HG03469 (cell line): ENCODE data around the gene THOC7.

Source experiments
- ATAC-seq: cut with Tn5 transposase; IDR thresholded peaks from one replicate; pipeline ENCODE4 v1.9.1; 2021; ENCODE audit warnings: mild to moderate bottlenecking, moderate library complexity, moderate number of reproducible peaks; ENCODE audit not compliant: unreplicated experiment

The THOC7 gene

DNA sequence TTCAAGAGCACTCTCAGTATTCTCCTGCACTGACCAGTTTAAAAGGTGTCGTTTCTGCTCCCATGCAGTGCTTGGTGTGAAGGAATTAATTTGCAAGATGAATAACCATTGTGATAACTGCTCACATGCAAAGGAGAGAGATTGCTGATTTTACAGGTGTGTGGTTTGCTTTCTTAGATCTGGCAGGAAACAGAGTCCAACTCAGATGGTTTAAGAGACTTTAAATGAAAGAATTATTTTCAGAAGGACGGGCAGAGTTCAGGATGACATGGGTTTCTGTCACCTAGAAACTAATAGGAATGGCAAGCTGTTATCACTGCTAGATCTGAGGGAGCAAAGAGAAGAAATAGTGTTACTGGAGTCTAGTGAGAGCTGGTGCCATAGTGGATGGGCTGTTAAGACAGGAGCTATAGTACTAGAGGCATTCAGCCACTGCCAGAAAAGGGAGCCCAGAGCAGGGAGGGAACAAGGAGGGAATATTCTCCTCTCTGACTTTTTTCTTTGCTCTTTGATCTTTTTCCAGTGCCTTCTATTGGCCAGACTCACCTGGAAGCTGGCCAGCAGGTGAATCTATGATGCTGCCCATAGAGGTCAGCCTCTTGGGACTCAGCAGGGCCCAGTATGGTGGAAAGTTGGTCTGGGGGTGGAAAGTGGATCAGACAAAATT, 14.9 kb upstream of the THOC7 start:
- ATAC-seq = no peak

DNA sequence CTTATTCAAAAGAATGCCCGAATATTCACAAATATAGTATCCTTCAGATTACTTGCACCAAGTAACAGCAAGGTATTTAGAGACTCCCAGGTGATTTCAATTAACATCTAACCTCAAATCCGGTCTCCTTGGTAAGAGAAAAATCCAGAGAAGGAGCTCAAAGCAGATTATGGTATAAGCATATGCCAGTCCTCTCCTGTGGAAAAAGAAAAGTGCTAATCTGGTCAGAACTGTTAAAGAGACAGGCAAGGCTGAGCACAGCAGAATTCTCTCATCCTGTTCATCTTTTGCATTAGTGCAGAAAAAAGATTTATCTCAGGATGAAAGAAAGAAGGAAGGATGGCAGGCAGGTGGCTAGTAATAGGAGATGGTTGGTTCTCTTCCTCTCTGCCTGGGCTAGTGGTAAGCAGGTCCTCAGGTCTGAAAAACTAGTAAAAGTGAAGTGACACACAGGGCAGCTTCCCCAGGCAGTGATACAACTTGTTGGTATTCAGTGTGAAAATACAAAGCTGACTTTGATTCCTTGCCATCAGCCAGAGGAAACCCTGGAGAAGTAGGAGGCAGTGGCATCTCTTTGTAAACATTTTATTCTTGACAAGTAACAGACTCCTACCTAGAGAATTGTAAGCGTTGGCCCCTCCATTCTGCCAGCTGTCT, 14.3 kb upstream of the THOC7 start:
- no peak for ATAC-seq

DNA sequence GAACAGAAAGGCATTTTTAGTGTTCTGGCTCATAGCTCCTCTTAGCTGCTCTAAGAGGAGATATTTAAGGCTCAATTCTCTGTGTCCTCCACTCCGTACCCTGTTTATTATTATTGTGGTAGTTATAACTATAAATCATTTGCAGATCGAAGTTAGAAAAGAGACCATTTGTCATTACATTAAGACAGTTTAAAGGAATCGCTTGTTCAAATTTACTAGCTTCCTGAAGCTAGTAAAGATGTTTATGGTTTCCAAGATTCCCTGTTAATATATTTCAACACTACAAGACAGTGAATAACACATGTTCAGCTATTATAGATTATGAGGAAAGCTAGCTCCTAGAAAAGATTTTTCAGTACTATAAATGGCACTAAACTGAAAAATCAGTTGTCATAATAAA, 12.7 kb upstream of the THOC7 start:
- ATAC-seq = no peak

DNA sequence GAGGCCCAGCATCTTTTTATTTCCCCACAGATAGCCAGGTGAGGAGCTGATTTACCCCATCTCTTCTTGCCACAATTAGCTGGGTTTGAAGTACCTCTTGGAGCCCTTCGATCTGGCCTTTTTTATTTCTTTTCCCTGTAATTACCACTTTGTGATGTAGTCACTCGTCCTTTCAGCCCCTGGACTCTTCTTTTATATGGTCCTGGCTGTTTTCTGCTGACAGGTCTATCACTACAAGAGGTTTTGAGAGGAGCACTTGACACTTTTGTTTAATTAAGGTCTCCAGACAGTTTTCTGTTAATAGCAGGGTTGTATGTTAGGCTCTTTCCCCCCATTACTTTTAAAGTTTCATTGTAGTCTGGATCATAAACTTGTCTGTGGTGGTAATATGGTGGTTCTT, 11.9 kb upstream of the THOC7 start:
- ATAC-seq = no peak

DNA sequence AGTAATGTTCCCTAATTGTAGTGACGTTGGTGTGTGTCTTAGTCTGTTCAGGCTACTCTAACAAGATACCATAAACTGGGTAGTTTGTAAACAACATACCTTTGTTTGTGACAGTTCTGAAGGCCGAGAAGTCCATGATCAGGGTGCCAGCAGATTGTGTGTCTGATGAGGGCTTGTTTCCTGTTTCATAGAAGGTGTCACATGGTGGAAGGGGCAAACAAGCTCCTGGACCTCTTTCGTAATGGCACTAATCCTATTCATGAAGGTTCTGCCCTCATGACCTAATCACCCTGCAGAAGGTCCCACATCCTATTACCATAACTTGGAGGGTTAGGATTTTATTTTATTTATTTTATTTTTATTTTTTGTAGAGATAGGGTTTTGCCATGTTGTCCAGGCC, 11.2 kb upstream of the THOC7 start:
- ATAC-seq = no peak

DNA sequence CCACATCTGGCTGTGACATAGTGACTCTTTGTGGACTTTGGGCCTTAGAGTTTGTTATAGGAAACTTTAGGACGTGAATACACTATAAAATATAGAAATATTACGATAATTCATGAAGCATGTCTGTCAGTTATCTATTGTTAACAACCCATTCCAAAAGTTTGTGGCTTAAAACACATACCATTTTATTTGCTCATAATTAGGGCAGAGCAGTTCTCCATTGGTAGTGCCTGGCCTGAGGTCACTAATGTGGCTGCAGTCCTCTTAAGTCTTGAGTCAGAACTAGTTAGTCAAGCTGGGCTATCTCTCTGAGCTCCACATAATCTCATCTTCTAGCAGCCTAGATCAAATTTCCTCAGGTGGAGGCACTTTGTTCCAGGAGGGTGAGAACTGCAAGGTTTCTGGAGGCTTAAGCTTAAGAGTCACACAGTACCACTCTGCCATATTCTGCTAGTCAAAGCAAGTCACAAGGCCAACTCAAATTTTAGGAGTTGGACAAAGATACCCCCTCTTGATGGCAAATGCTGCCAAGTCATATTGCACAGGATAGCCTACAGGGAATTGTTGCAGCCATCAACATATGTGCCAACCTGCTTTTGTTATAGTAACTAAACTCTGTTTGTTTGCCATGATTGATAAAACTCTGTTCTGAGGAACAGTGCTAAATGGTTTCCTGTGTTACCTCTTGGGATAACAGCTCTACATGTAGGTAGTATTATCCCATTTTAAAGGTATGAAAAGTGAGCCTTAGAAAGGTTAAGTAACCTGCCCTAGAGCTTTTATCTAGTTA, 8.7 kb upstream of the THOC7 start:
- ATAC-seq = no peak

DNA sequence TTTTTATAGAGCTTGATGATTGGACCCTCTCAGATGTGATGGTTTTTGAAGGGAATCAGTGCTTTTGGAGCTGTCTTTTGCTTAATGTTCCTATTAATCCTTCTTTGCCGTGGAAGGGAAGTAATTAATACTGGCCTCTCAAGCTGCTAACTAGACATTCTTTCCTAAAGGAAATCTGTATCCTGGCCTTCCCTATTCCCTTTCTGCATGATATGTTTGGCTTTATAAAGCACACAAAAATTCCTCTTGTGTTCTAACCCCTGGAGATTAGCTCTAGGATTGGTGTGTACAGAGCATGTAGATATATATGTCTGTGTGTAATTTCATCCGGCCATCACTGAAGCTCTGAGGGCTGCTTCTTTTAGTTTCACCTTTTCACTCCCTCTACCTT, 7.0 kb upstream of the THOC7 start:
- no peak for ATAC-seq

DNA sequence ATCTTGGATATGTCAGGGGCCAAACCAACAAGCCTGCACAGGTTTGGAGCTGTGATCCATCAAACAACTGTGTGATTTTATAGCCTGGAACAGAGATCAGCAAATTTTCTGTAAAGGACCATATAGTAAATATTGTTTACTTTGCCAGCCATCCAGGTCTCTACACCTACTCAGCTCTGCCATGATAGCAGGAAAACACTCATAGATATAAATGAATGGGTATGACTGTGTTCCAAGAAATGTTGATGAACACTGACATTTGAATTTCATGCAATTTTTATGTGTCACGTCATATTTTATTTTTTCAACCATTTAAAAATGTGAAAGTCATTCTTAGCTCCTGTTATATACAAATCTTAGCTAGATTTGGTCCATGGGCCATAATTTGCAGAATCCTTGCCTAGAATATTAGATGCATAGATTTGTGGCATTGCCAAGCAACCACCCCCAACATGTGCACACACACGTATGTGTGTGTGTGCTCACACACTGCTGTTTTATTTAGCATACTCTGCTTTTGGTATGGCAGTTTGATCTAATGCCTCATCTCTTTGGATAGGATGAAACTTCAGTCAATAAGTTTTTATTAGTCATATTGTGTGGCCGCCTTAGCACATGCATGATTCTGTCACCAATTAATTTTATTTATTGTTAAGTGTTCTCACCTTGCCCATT, 6.5 kb upstream of the THOC7 start:
- no peak for ATAC-seq

DNA sequence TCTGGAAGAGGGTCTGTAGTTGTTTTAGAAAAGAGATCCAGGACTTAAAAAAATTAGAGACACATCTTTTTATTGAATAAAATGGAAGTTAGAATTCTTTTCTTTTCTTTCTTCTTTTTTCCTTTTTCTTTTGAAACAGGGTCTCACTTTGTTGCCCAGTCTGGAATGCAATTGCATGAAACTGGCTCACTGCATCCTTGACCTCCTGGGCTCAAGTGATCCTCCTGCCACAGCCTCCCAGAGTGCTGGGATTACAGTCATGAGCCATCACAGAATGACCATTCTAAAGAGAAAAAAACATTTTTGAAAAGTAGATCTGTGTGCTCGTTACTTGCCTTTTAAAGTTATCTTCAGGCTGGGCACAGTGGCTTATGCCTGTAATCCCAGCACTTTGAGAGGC, 3.6 kb upstream of the THOC7 start:
- no peak for ATAC-seq

DNA sequence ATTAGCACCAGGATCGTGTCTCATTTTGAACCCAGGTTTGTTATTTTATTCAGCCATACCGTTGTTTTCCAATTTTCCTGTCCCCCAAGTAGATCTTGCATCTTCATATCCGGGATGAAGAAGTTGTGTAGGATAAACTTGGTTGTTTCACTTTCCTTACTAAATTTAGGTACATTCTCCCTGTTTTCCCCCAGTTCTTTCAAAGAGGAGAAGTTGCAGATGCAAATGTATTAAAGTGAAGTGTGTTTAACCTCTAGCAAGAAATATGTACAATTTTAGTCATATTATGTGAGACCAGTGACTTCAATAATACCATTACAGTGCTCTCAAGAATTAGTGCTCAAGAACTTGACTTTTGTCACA, 1.3 kb upstream of the THOC7 start:
- no peak for ATAC-seq

DNA sequence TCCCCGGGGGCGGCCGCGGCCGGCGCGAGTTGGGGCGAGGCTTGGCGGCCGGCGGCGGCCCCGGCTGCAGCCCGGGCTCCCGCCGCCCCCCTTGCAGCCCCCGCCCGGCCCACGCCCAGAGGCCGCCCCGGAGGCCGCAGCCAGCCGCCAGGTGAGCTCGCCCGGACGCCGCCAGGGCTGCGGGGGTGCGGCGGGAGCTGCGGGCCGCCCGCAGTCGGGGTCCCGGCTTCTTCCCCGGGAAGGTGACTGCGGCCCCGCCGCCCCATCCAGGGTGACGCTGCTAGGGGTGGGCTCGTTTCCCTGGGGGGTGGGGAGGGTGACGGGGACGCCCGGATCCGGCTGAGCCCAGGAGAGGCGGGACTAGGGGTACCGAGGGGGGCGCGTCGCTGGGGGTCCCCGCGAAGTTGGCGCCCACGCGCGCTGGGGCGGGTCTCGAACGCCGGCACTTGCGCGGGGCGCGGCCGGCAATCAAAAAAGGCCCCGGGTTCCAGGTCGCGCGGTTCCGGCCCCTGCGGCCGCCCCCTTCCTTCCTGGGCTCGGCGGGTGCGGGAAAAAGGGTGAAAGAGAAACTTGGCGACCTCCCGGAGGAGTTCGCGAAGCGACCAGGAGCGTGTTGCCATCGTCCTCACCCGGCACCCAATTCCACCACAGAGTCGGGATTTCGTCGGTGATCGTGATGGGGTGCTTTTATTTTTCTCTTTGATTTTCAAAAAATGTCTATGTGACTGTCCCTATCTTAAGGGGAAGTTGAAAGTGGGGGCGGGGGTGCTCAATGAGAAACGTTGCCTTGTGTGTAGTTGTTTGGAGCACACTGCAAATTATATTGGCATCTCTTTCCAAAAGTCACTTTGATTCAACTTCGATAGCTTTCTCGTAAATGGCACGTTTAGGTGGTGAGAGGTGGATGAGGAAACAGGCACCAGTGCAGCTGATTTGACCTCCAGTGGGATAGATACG, 681 bp upstream of the THOC7 start:
- peak; percentile 27 for ATAC-seq

DNA sequence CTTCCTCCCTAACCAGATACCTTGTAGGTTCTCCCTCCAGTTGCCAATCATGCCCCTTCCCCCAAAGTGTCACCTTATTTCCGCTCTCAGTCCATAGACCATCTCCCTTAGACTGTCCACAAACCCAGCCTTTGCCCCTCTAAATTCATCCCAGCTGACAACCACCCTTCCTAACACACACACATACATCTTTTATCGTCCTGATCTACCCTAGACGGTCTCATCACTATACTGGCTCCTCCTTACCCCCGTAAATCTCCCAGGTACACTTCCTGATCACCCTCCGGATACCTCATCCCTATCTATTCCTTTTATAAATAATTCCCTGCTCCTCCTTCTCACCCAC, 828 bp downstream of the THOC7 start:
- ATAC-seq = no peak

DNA sequence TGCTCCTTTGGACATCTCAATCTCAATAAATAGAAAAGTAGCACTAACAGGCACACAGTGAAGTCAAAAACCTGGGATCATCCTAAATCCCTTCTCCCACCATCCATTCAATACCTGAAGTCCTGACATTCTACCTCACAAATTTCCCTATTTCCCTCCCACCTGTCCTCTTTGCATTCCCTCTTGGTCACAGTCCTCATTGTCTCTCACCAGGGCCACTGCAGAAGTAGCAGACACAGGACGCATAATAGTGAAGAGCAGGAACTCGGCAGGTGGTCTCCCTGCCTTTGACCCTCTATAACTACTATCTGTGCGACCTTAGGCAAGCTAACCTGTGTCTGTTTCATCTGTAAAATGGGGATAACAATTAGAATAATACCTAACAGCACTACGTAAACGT, 2.3 kb downstream of the THOC7 start:
- ATAC-seq = no peak

DNA sequence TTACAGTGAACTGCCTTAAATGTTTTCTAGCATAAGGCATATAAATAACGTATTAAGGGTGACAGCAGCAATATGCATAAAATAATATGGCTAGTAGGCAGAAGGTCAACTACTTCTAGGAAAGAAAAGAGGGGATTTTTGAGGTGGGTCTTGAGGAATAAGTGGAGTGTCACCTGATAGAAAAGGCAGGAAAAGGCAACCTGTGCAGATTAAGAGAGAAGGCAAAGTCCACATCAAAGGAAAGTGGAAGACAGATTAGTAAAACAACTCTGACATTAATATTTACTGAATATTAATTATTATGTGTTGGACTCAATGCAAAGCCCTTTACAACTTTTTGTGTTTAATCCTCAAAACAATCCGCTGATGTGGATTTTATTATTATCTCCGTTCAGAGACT, 2.8 kb downstream of the THOC7 start:
- no peak for ATAC-seq

DNA sequence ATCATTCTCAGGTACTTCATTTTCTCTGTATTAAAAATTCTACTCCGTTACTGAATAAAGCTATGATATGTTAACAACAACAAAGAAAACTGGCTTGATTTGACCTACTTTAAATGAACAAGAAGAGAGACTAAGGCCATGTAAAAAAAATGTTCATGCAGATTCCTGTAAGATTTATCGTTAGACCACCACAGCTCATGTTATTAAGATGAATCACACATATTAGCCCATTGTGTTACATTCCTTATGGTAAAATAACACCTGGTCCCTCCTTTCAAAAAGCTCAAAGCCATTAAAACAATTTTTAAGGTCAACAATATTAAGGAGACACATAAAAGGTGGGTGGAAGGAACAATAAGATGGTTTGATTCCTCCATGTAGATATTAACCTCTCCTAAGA, 6.3 kb downstream of the THOC7 start:
- ATAC-seq = no peak

DNA sequence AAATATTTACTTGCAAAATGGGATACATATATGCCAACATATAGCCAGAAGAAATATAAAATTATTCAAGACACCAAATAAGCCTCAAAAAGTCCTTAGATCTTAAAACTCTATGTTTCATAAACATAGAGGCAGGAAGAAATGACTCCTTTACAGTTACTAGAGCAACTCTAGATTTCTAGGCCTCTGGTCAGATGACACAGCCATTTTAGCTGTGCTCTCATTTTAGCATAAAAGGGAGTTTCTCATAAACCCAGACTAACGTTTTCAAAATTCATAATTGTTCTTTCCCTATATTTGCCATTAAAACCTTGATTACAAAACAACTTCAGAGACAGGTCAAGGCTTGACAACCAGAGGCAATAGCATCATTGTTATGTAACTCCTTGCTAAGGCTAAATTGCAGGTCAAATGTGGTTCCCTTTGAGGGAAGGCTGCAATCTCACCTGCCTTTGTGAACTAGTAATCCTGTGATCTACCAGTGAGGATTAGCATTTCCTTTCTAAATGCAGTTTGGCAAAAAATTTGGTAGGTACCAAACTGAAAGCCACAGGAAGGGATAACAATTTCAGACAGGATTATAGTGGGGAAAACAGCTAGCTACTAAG, 8.2 kb downstream of the THOC7 start:
- no peak for ATAC-seq

DNA sequence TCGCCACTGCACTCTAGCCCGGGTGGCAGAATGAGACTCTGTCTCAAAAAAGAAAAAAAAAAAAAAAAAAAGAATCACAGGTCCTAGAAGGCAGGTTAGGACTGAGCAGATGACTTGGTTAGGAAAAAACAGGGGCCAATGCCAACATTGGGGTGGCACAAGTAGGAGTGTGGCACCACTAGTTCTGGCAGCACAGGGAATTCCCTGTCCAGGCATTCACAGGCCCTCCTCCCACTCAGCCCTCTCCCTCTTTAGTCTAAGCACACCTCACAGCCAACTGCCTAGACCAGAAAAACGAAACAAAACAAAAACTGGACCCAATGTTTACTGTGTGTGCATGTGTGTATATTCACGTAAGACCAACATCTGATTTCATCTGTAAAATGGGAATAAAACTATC, 10.5 kb downstream of the THOC7 start:
- ATAC-seq = no peak

DNA sequence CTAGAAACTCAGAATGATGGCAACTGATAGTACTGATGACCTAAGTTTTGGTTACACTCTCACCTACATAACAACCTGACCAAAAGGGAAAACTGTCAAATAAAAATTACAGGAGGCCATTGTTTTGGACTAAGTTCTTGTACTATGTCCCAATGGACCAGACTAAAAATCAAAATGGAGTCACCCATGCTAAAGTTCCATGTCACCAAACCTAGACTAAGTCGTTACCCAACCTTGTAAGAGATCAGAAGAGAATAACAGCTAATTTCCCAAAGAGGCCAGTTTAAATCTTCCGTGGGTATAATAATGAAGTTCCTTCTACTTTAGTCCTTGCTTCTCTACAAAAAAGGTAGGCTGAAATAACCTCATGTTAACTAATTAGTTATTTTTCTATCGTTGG, 12.3 kb downstream of the THOC7 start:
- ATAC-seq = no peak

DNA sequence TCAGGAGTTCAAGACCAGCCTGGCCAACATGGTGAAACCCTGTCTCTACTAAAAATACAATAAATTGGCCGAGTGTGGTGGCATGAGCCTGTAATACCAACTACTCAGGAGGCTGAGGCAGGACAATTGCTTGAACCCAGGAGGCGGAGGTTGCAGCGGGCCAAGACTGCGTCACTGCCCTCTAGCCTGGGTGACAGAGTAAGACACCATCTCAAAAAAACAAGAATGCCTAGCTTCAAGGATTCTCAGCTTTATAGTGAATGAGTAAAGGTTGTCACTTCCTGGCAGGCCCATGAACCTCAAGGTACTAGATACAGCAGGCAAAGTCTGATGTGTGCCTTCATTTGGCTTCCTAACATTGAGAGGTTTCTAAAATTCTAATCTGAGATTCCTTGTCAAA, 14.4 kb downstream of the THOC7 start:
- ATAC-seq = no peak

DNA sequence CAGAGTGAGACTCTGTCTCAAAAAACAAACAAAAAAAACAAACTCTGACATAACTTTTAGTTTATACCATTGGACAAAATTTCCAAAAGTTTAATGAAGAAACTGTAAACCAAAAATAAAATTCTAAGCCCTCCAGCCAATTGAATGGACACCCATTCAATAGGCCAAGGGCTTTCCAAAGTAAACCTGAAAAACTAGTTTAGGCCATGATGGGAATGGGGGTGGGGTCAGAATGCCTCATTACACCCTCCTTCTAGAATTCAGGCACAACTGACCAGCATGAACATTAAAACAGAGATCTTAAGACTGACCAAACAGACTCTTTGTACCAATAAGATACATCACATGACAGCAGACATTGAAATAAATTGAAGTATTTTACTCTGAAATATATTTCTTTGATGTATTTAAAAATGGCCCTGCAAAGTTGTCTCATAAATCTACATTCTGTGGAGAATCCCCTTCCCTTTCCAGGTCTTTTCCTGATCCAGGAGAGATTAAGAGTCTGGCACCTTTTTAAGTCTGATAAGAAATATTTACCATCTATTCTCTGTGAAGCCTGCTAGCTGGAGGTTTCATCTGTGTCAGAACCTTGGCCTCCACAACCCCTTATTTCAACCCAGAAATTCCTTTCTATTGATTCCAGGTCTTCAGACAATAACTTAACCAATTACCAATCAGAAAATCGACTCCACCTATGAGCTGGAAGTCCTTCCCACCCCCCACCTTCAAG, 15.7 kb downstream of the THOC7 start:
- no peak for ATAC-seq
